HCT116 (cell line): Measurements from ENCODE around the gene LEO1. TPM values are rescaled to one million over a fixed set of nuclear protein-coding genes. Genes with fewer than 3 reads are reported as not detected.

Source experiments
- ATAC-seq: fragments of 200-7000 bp; cut with Tn5 transposase; 2 replicates; pipeline ENCODE4 v1.9.1; 2020; ENCODE audit warnings: mild to moderate bottlenecking, moderate library complexity
- BruUV-seq: library from RNA; stranded (reverse); fragments of 400-500 nt; replicated peaks from 2 replicates; lab custom pipeline; 2021; lab: Mats Ljungman, UMichigan
- CTCF ChIA-PET: fragments of 300-600 bp; sonication (Branson Sonifier 250); formaldehyde crosslinking; loops from one replicate; lab custom pipeline; 2021; ENCODE audit warnings: antibody characterized with exemption; lab: Charles Lee
- POLR2A ChIA-PET: fragments of 300-600, 350-600 bp; sonication (Branson Sonifier 250); formaldehyde crosslinking; loops from one replicate; lab custom pipeline; 2021; ENCODE audit warnings: antibody characterized with exemption; lab: Charles Lee
- RAD21 ChIA-PET, 2 experiments: fragments of 300-600 bp; sonication (Branson Sonifier 250); formaldehyde crosslinking; loops; one replicate each; lab custom pipeline; 2023; ENCODE audit warnings: low total read pairs in 2 of 2; ENCODE audit not compliant: uncharacterized antibody in 2 of 2, unreplicated experiment in 2 of 2, low non-redundant PET in 1 of 2; lab: Charles Lee
- DNase-seq: peaks from one replicate; pipeline ENCODE4 v3.0.0-alpha.2; 2010; ENCODE audit warnings: low read depth, low spot score
- H2AFZ ChIP-seq: fragments of 200-600 bp; shearing (Covaris generic), sonication (generic); 2 replicates; pipeline ENCODE4 v1.6.1; 2017; ENCODE audit warnings: low read depth, mixed run types, mixed read lengths, antibody characterized with exemption, low read length; ENCODE audit not compliant: poor library complexity, severe bottlenecking
- H3K27ac ChIP-seq: 2 replicates; pipeline ENCODE4 v1.5.1; 2012; ENCODE audit warnings: low read depth, low read length
- H3K27me3 ChIP-seq: fragments of 200-600 bp; sonication (generic); 2 replicates; pipeline ENCODE4 v1.6.1; 2016; ENCODE audit warnings: mixed run types, low read length, mixed read lengths; ENCODE audit not compliant: insufficient read depth
- H3K36me3 ChIP-seq, 2 experiments: fragments of 200-500 bp in 1 of 2; fragments of 200-600 bp in 1 of 2; sonication (Bioruptor generic) in 1 of 2; sonication (generic) in 1 of 2; 2 replicates each; pipeline versions ENCODE4 v1.5.1 to v1.6.1; 2014 to 2016; ENCODE audit warnings: low read length in 2 of 2, inconsistent platforms in 1 of 2, mixed read lengths in 1 of 2, mixed run types in 1 of 2; ENCODE audit not compliant: insufficient read depth in 2 of 2, control insufficient read depth in 1 of 2
- H3K4me1 ChIP-seq, 2 experiments: fragments of 200-600 bp in 1 of 2; sonication (generic) in 1 of 2; 2 replicates each; pipeline versions ENCODE4 v1.5.1 to v1.6.1; 2012 to 2017; ENCODE audit warnings: low read length in 2 of 2, inconsistent platforms in 1 of 2, mild to moderate bottlenecking in 1 of 2, mixed read lengths in 1 of 2, mixed run types in 1 of 2, moderate library complexity in 1 of 2; ENCODE audit not compliant: insufficient read depth in 2 of 2, control insufficient read depth in 1 of 2
- H3K4me2 ChIP-seq: fragments of 200-600 bp; sonication (generic); 2 replicates; pipeline ENCODE4 v1.6.1; 2017; ENCODE audit warnings: mixed run types, low read length, mixed read lengths
- H3K4me3 ChIP-seq, 2 experiments: fragments of 200-600 bp in 1 of 2; sonication (generic) in 1 of 2; replicated peaks in 1 of 2; 2 replicates each; pipeline ENCODE4 v1.5.1; 2011 to 2016; ENCODE audit warnings: low read length in 2 of 2, control low read depth in 1 of 2, low read depth in 1 of 2, mild to moderate bottlenecking in 1 of 2, mixed read lengths in 1 of 2, mixed run types in 1 of 2
- H3K79me2 ChIP-seq: fragments of 200-600 bp; sonication (generic); 2 replicates; pipeline ENCODE4 v1.6.1; 2017; ENCODE audit warnings: mild to moderate bottlenecking, mixed run types, low read length, moderate library complexity, mixed read lengths; ENCODE audit not compliant: insufficient read depth
- H3K9ac ChIP-seq: fragments of 200-600 bp; sonication (generic); 2 replicates; pipeline ENCODE4 v1.6.1; 2016; ENCODE audit warnings: low read length, mixed read lengths
- H3K9me2 ChIP-seq: fragments of 200-600 bp; sonication (generic), shearing (Covaris generic); 2 replicates; pipeline ENCODE4 v1.6.1; 2017; ENCODE audit warnings: mixed run types, mild to moderate bottlenecking, moderate library complexity; ENCODE audit not compliant: insufficient read depth
- H3K9me3 ChIP-seq, 2 experiments: fragments of 200-500 bp in 1 of 2; fragments of 200-600 bp in 1 of 2; sonication (Bioruptor generic) in 1 of 2; sonication (generic) in 1 of 2; 2 replicates each; pipeline ENCODE4 v1.6.1; 2014 to 2017; ENCODE audit warnings: low read length in 2 of 2, mixed read lengths in 2 of 2, inconsistent platforms in 1 of 2, low read depth in 1 of 2, mild to moderate bottlenecking in 1 of 2, mixed run types in 1 of 2, moderate library complexity in 1 of 2; ENCODE audit not compliant: control insufficient read depth in 1 of 2, insufficient read depth in 1 of 2
- H4K20me1 ChIP-seq: fragments of 200-600 bp; sonication (generic), shearing (Covaris generic); 2 replicates; pipeline ENCODE4 v1.6.1; 2017; ENCODE audit warnings: mixed run types, mild to moderate bottlenecking, moderate library complexity; ENCODE audit not compliant: insufficient read depth
- CEBPB ChIP-seq: IDR thresholded peaks from 2 replicates; pipeline ENCODE4 v1.6.1; 2012; ENCODE audit warnings: low read depth
- EZH2phosphoT487 ChIP-seq: fragments of 200-600 bp; IDR thresholded peaks from 2 replicates; pipeline ENCODE4 v1.6.1; 2018; ENCODE audit warnings: antibody characterized with exemption, borderline replicate concordance
- SP1 ChIP-seq: IDR thresholded peaks from 2 replicates; pipeline ENCODE4 v1.6.1; 2012; ENCODE audit warnings: low read depth
- TCF7L2 ChIP-seq: IDR thresholded peaks from 2 replicates; pipeline ENCODE4 v1.7.0; 2011; ENCODE audit warnings: borderline replicate concordance, inconsistent platforms; ENCODE audit not compliant: insufficient read depth, insufficient read length; ENCODE audit errors: extremely low read depth
- YY1 ChIP-seq: IDR thresholded peaks from 2 replicates; pipeline ENCODE4 v1.6.1; 2011; ENCODE audit warnings: low read length, low read depth, moderate library complexity, mild to moderate bottlenecking; ENCODE audit not compliant: insufficient replicate concordance; ENCODE audit errors: extremely low read depth
- ZBTB33 ChIP-seq: IDR thresholded peaks from 2 replicates; pipeline ENCODE4 v1.6.1; 2011; ENCODE audit warnings: mild to moderate bottlenecking, low read length, moderate library complexity; ENCODE audit not compliant: insufficient replicate concordance; ENCODE audit errors: extremely low read depth
- ZFX ChIP-seq: fragments of 450-650 bp; IDR thresholded peaks from 2 replicates; pipeline ENCODE4 v1.6.1; 2017
- intact Hi-C: fragments of 100-400 bp; cut with micrococcal nuclease; formaldehyde crosslinking; loops from 2 replicates; pipeline ENCODE4 v1.10.0; 2022
- total RNA-seq: library from RNA; stranded (reverse); gene quantifications from one replicate; pipeline ENCODE4 v1.2.1, GENCODE V29; 2021; ENCODE audit not compliant: unreplicated experiment

LEO1 gene
- total RNA-seq, 1 experiment from 2014 or later: 27.8 TPM

- no peak overlapping the region for H2AFZ ChIP-seq
- ChIA-PET CTCF (no interaction called here), POLR2A (no interaction called here), RAD21 (no interaction called here)
- H3K27ac ChIP-seq: no peak overlapping the region
- H3K9ac ChIP-seq: no peak overlapping the region
- no peak for TF ChIP-seq ZBTB33
- TF ChIP-seq YY1: no peak
- TF ChIP-seq TCF7L2: no peak
- TF ChIP-seq CEBPB: no peak
- no peak for TF ChIP-seq SP1
- TF ChIP-seq ZFX: no peak
- TF ChIP-seq EZH2phosphoT487: no peak
- intact Hi-C loops: no loop called here
- H3K4me1 ChIP-seq: peaks cover 5 to 9% of the 10 kb centered on the region in 2 experiments; a peak in 3 of 4 replicates
- H3K9me3 ChIP-seq: no peaks in the 10 kb centered on the region
- ATAC-seq: no peak
- no TSS peak for BruUV-seq
- H3K4me3 ChIP-seq: no peak overlapping the region
- H3K79me2 ChIP-seq: no peaks in the 10 kb centered on the region
- no peaks in the 10 kb centered on the region for H4K20me1 ChIP-seq
- no peaks in the 10 kb centered on the region for H3K9me2 ChIP-seq
- no peak for DNase-seq
- no peak overlapping the region for H3K4me2 ChIP-seq
- H3K36me3 ChIP-seq: no peaks in the 10 kb centered on the region
- H3K27me3 ChIP-seq: no peaks in the 10 kb centered on the region
These were observed 34.4 kb upstream of the LEO1 start for GRCh38 chr15:52005748-52006701.
